HG02678 (cell line): ENCODE data around the gene PTPRG.

Source experiments
- ATAC-seq: cut with Tn5 transposase; IDR thresholded peaks from one replicate; pipeline ENCODE4 v1.9.1; 2021; ENCODE audit warnings: mild to moderate bottlenecking, moderate library complexity; ENCODE audit not compliant: unreplicated experiment

The PTPRG gene

GRCh38 chr3:61877359-61878138 is 316.2 kb downstream of the PTPRG start:
- peak; percentile 98 for ATAC-seq

GRCh38 chr3:61882253-61882652 is 320.9 kb downstream of the PTPRG start:
- no peak for ATAC-seq

GRCh38 chr3:61884794-61885193 is 323.4 kb downstream of the PTPRG start:
- ATAC-seq = no peak

DNA sequence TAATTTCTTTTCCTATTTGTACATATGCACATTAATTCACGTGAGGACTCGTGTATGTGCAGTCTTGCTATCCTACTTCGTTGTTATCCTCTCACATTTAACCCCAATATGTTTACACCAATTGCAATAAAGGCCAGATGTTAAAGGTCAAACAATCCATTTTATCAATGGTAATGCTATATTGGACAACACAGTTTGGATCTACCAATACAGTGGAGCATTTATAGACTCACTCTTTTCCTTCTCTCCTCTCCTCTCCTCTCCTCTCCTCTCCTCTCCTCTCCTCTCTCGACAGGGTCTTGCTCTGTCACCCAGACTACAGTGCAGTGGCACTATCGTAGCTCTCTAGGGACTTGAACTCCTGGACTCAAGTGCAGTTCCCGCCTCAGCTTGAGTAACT is 324.0 kb downstream of the PTPRG start:
- no peak for ATAC-seq

- no peak for ATAC-seq
Observed at GRCh38 chr3:61887206-61887605, 325.8 kb downstream of the PTPRG start.

DNA sequence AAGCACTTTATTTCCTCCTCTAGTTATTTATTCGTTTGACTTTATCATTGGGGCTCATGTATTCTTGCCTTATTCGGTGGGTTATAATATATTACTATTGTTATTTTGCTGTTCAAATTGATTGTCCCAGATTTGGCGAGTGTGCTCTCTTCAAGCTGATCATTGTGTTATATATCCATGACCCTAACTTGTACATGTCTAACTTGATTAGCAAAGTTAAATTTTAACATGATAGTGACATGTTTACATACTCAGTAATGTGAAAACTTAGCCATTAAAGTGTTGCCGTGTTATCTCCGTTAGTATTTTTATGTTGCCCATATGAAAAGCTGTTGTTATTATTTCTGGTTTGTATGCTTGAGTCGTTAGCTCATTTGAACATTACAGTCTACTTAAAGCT is 327.9 kb downstream of the PTPRG start:
- ATAC-seq = no peak

DNA sequence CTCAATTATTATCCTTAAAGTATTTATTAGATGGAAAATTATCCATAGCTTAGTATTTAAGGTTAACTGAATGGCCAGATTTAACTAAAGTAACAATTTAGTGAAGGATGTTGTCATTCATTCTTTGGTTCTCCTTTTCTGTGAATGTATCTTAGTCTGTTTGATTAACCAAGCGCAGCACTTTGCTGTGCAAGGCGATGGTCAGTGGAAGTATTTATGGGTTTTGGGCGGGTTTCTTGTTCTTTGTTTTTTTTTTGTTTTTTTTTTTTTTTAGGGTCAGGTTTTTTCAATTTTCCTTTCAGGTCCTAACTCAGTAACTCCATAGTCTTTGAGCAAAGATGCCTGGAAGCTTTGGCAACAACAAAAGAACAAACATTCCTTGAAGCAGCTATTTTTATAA is 328.8 kb downstream of the PTPRG start:
- ATAC-seq = no peak

DNA sequence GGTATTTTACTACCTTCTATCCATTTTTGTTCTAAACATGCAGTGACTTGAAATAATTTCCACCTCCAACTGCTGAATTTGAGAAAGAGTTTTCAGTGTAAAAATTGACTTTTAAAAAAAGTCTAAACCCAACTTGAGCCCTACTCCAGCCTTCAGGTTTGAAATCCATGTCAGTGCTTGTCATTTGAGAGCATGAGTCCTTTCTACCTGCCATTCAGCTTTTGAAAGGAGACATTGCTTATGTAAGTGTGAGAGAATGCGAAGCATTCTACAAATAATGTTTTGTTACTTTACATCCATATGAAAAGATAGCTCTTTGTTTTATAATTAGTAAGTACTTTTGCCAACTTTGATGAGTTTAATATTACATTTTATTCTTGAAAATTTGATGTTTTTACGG is 329.2 kb downstream of the PTPRG start:
- no peak for ATAC-seq

GRCh38 chr3:61892891-61893290 is 331.5 kb downstream of the PTPRG start:
- no peak for ATAC-seq

DNA sequence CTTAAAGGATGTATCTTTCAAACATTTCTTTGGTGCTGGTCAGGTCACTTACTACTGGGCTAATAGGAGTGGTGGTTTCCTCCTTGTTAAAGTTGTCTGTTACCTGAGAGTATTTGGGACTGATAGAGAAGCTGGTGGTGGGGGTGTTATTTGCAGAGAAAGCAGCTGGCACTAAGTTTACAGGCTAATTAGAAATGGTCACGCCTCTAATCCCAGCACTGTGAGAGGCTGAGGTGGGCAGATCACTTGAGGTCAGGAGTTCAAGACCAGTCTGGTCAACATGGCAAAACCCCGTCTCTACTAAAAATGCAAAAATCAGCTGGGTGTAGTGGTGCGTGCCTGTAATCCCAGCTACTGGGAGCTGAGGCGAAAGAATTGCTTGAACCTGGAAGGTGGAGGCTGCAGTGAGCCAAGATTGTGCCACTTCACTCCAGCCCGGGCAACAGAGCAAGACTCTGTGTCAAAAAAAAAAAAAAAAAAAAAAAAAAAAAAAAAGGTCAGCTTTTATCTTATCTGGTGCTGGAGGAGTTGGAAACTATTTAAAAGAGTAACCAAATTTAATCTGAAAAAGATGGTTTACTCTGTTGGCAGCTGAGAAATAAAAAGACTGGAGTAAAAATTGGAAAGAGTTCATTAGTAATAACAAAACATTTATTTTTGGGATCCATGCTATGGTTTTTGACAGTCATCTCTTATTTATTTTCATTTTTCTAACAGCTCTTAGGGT is 332.6 kb downstream of the PTPRG start:
- no peak for ATAC-seq

DNA sequence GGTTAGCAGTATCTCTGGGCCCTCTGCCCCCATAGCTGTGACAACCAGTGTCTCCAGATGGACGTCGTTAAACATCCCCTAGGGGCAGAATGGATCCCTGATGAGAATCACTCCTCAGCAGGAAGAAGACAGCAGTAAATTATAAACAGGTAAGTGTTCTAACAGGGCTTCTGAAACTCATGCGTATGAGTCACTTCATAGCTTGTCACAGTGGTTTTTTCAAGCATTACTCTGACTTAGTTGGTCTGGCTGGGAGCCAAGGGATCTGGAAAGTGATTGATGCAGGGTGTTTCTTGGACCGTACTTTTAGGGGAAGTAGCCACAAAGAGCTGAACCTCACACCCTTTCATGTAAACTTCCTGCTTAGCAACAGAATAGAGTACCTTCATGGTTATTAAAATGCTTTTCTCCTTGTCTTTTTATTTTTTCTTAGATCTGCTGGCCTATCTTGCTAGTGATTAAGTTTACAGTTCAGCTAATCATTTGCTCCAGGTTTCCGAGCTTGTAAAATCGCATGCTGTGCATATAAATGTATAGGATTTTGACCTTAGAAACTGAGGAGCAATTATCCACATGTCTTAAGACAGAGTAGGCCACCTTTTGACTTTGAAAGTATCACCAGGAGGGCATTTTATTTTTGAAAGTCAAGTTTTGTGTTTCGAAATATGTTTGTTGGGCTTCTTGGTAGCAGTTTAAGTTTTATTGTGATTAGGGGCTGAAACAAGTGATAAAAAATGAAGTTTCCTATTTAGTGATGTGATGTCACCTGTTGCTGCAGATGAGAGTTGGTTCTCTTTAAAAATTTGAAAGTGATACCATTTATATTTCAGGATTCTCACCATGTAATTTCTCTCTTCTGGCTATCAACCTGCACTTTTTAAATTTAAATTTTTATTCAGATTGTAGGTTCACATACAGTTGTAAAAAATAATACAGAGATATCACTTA is 333.9 kb downstream of the PTPRG start:
- ATAC-seq = peak; percentile 93

DNA sequence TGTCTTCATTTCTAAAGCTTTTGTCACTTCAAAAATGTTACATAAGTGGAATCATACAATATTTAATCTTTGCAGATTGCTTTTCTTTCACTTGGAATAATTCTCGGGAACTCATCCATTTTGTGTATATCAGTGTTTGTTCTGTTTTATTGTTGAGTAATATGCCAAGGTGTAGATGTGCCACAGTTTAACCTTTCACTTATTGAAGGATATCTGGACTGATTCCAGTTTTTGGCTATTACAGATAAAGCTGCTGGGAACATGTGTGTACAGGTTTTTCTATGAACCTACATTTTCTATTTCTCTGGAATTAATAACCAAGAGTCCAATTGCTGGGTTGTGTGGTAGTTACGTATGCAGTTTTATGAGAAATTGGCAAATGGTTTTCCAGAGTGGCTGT is 334.9 kb downstream of the PTPRG start:
- ATAC-seq = no peak

GRCh38 chr3:61897848-61898247 is 336.5 kb downstream of the PTPRG start:
- ATAC-seq = no peak

DNA sequence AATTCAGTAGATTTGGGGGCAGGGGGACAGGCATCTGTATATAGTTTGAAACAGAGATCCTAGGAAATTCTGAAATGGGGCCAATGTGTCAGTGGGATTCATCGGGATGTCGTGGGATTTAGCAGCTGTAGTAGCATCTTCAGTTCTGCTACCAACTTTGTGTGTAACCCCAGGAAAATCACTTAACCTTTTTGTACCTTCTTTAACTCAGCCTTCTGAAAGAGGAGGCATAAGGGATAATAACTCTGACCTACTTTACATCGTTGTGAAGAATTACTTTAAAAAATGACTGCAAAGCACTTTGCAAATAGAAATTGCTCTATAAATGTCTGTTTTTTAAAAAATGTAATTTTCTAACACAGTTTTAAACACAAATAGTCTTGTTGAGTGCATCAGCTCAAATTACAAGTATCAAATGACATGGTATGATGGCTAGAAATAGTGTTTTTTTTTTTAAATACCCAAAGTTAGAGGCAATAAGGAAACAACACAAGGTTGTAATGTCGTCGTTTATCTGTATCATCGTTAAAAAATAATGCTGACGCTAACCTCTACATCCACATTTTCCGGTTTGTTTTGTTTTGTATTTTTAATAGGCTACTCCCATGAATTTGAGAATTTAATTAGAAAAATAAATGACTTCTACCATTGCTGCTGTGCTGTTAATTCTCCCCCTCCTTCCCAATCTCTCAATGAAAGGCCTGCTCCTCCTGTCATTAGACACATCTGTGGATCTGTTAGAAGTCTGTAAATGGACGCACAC is 338.5 kb downstream of the PTPRG start:
- no peak for ATAC-seq

DNA sequence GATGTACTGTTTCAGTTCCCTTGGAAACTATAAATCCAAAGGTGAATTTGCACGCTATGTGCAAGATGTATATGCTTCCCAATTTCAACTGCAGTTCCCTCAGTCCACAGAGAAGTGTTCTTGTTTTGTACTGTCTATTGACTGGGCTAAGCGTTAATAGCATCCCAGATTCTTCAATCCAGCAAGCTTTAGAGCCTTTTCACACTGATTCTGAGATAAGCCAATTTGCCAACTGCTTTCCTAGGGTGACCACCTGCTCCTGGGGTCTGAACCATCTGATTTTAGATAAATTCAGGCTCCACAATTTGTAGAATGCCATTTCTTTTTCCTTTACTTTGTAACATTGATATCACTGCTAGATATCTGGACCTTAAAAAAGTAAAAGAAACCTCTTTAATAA is 340.1 kb downstream of the PTPRG start:
- no peak for ATAC-seq

DNA sequence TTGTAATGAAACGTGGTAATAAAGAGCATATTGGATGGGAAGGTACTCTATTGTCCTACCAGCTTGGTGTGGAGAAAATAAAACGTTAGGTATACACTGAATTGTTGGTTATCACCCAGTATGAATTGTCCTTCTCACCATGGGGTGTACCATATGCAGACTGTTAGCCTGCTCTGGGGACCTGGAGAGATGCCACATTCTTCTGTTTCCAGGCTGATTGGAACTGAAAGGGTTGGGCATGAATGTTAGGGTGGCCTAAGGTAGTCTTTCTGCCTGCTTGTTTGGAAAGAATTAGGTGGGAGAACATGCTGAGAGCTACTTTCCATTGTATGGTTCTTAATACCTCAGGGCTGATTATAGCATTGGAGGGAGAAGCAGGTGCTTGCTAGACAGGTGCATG is 340.6 kb downstream of the PTPRG start:
- ATAC-seq = no peak

DNA sequence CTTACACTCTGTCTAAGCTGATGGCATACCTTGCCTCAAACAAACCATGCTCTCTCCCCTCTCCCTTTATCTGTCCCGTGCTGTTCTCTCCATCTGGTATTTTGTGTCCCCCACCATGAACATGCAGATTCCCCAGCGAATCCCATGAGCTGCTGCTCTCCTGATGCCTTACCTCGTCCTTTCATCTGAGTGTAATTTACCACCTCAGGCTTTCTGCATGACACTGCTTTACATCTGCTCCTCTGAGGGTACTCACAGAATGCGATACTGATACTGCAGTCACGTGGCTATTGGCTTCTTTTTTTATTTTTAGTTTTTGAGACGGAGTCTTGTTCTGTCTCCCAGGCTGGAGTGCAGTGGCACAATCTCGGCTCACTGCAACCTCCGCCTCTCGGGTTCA is 341.7 kb downstream of the PTPRG start:
- ATAC-seq = no peak

DNA sequence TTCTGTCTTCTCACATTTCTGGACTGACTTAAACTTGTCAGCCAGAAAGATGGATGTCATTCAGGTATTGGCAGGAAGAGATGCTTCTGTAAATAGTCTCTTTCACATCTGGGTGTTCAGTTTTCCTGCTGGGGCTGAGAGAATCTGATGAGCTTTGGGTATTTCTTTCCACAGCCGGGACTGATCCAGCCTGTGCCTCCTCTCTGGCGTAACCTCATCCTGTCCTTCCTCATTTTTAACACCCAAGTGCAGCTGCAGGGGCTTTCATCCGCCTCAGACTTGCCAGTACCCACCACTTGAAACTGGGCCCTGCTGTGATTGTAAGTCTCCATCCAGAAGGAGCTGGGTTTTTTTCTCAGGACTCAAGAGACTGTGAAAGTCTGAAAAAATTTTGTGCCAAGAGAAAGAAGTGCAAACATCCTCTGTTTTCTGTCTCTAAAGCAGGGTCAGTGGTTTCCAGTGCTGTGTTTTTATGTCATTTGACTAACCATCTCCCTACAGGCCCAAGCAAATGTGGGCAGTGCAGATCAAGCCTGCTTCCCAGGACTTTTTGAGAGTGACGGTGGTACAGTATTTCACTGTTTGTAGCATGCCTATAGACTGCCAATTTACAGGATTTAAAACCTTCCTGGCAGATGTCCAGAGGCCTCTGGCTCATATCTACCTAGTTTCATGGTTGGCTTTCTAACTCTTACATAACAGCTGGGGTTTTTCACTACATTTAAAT is 342.7 kb downstream of the PTPRG start:
- ATAC-seq = no peak

DNA sequence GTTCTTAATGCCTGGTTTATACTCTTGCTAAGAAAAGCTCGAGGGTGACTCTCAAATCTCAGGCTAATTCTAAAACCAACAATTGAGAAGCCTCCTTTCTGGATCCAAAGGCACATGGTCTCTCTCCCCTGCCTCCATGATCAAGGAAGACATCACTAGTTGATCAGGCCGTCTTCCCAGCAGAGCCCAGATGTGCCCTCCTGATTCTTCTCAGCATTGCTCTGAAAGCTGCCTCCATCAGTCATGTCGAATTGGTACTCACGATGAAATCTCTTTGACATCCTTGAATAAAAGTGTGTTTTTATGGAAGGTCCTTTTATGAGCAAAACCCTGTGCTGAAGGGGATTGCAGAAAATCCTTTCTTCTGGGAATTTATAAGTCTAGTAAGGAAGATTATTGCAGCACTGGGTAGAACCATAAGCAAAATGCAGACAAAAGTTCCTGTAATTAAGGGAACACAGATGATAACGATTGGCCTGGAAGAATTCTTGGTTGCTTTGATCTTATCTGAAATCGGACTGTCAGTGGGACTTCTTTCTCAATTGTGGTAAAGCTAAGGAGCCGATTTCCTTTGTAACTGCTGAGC is 345.9 kb downstream of the PTPRG start:
- ATAC-seq = no peak

- ATAC-seq = no peak
Observed at GRCh38 chr3:61908382-61908781, 347.0 kb downstream of the PTPRG start.
